Testis (tissue), 3 donors: ENCODE data around the gene TNS1. TPM values are rescaled to one million over a fixed set of nuclear protein-coding genes. Genes with fewer than 3 reads are reported as not detected.
A peak's percentile ranks its signal among the peaks of the same experiment; 100 is the strongest.

Source experiments
- DNase-seq: peaks from one replicate; pipeline ENCODE4 v3.0.0-alpha.2; 2019
- H3K27ac ChIP-seq, 2 donors: fragments of 200-600 bp; sonication (generic); one replicate each; pipeline ENCODE4 v1.5.1; 2019
- H3K27me3 ChIP-seq: fragments of 200-600 bp; sonication (generic); one replicate; pipeline ENCODE4 v1.5.1; 2019
- H3K36me3 ChIP-seq: fragments of 200-600 bp; sonication (generic); one replicate; pipeline ENCODE4 v1.5.1; 2017; ENCODE audit warnings: low read depth; ENCODE audit errors: missing control alignments
- H3K4me1 ChIP-seq: fragments of 200-600 bp; sonication (generic); one replicate; pipeline ENCODE4 v1.5.1; 2019
- H3K4me3 ChIP-seq, 2 donors: fragments of 200-600 bp; sonication (generic); one replicate each; pipeline ENCODE4 v1.5.1; 2017 to 2019
- H3K9me3 ChIP-seq: fragments of 200-600 bp; sonication (generic); one replicate; pipeline ENCODE4 v1.5.1; 2017
- POLR2A ChIP-seq: fragments of 450-650 bp; IDR thresholded peaks from one replicate; pipeline ENCODE4 v1.6.1; 2017; ENCODE audit warnings: antibody characterized with exemption, mild to moderate bottlenecking, moderate library complexity
- WGBS, 2 donors: methylation state at CpG; one replicate each; pipeline ENCODE4 v1.1.5; 2018; 5-methylcytosine and 5-hydroxymethylcytosine counted together
- intact Hi-C: fragments of 100-400 bp; cut with DNase I; formaldehyde crosslinking; loops from one replicate; pipeline ENCODE4 v1.15.1; 2023; ENCODE audit warnings: low total_unique reads
- polyA plus RNA-seq: library from polyadenylated mRNA; stranded (reverse); fragments of 350-450 nt; fragmentation: Illumina TruSeq; extraction: RNeasy Lipid Tissue Mini Kit (QIAGEN cat#74804); gene quantifications from one replicate; pipeline ENCODE4 v1.2.3, GENCODE V29; 2014; ENCODE audit warnings: low read depth, low replicate concordance; ENCODE audit not compliant: insufficient read depth
- total RNA-seq, 2 donors: library from RNA; depleted of rRNA; stranded (reverse); fragments of >200 nt; gene quantifications; one replicate each; pipeline ENCODE4 v1.2.3, GENCODE V29; 2016
- TF ChIP-seq, protein P1 (sequence below), 3 experiments: fragments of 450-650 bp in 2 of 3; fragments of 200-600 bp in 1 of 3; sonication (generic) in 1 of 3; IDR thresholded peaks; one replicate each; pipeline ENCODE4 v1.5.1; 2016 to 2019; ENCODE audit warnings: antibody characterized with exemption in 3 of 3, mild to moderate bottlenecking in 2 of 3, moderate library complexity in 1 of 3

TNS1 gene
- total and polyA plus RNA-seq, 3 donors from 2014 or later = 75.9 to 256 (median 227) TPM

DNA sequence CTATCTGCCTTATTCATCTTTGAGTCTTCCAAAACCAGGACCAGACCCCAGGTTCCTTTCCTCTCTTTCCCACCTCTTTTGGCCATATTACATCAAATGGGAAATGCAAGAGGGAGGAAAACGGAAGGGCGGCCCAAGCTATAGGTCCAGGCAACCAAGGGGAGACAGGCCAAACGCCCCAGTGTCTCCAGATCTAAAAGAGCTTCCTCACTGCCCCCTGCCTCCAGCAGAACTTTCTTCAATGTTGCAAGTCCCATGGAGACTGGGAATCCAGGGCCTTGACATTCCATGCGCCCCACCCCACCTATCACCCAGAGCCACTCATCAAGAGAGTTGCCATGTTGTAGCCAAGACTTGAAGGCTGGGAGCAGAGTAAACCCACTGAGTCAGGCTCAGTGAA is 15.4 kb downstream of the TNS1 start:
- 95 to 99% methylated on average over 3 to 4 of the region's 4 CpGs for WGBS, 2 donors
- TF ChIP-seq, protein P1, sequence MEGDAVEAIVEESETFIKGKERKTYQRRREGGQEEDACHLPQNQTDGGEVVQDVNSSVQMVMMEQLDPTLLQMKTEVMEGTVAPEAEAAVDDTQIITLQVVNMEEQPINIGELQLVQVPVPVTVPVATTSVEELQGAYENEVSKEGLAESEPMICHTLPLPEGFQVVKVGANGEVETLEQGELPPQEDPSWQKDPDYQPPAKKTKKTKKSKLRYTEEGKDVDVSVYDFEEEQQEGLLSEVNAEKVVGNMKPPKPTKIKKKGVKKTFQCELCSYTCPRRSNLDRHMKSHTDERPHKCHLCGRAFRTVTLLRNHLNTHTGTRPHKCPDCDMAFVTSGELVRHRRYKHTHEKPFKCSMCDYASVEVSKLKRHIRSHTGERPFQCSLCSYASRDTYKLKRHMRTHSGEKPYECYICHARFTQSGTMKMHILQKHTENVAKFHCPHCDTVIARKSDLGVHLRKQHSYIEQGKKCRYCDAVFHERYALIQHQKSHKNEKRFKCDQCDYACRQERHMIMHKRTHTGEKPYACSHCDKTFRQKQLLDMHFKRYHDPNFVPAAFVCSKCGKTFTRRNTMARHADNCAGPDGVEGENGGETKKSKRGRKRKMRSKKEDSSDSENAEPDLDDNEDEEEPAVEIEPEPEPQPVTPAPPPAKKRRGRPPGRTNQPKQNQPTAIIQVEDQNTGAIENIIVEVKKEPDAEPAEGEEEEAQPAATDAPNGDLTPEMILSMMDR (IDR thresholded peaks at IDR 0.05) = no peak
- TF ChIP-seq POLR2A = no peak
- no peak overlapping the region for H3K4me3 ChIP-seq
- no peaks in the 10 kb centered on the region for H3K27me3 ChIP-seq
- no peak overlapping the region for H3K27ac ChIP-seq
- intact Hi-C loops = loop anchor here (5.0 to 10.0 kb wide), 2 partner anchors 83 to 195 kb away; no protein-coding TSS in a partner anchor
- DNase-seq = no peak
- H3K9me3 ChIP-seq = no peaks in the 10 kb centered on the region
- no peaks in the 10 kb centered on the region for H3K36me3 ChIP-seq
- peaks cover 14% of the 10 kb centered on the region for H3K4me1 ChIP-seq

DNA sequence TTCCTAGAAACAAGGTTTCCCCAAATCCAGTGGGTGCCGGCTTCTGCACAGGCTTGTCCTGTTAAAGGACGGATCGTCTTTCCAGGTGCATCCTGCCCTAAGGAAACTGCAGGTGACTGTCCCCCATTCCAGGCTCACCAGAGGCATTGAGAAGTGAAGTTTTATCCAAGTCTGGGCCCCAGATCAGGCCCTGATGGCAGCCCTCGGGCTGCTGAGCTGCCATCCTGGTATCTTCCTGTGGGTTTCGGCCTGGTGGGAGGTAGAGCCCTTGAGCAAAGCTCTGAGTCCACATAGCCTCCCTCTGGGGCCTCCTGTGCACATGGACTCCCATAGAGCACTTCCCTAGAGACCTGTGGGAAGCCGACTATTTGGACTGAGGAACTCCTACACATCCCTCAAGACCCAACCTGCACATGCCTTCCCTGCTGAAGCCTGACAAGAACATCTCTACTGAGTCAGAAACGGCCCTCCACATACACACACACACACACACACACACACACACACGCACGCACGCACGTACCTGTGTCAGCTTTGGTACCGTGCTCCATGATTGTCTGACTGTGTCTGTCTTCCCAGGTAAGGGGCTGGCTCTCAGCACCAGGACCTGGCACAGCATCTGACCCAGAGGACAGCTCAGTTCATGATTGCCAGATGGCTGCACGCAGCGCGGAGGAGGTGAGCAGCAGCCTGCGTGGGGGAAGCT is 16.4 kb downstream of the TNS1 start:
- no peak for TF ChIP-seq POLR2A
- Histone ChIP-seq H3K27me3 (no peaks in the 10 kb centered on the region), H3K4me3 (no peak overlapping the region), H3K27ac (no peak overlapping the region), H3K36me3 (no peaks in the 10 kb centered on the region), H3K4me1 (peaks cover 18% of the 10 kb centered on the region), H3K9me3 (no peaks in the 10 kb centered on the region)
- DNase-seq = no peak
- intact Hi-C loops = loop anchor here (5.0 to 10.0 kb wide), 2 partner anchors 82 to 194 kb away; no protein-coding TSS in a partner anchor
- WGBS, 2 donors = 90 to 97% methylated on average over 13 to 16 of the region's 16 CpGs

DNA sequence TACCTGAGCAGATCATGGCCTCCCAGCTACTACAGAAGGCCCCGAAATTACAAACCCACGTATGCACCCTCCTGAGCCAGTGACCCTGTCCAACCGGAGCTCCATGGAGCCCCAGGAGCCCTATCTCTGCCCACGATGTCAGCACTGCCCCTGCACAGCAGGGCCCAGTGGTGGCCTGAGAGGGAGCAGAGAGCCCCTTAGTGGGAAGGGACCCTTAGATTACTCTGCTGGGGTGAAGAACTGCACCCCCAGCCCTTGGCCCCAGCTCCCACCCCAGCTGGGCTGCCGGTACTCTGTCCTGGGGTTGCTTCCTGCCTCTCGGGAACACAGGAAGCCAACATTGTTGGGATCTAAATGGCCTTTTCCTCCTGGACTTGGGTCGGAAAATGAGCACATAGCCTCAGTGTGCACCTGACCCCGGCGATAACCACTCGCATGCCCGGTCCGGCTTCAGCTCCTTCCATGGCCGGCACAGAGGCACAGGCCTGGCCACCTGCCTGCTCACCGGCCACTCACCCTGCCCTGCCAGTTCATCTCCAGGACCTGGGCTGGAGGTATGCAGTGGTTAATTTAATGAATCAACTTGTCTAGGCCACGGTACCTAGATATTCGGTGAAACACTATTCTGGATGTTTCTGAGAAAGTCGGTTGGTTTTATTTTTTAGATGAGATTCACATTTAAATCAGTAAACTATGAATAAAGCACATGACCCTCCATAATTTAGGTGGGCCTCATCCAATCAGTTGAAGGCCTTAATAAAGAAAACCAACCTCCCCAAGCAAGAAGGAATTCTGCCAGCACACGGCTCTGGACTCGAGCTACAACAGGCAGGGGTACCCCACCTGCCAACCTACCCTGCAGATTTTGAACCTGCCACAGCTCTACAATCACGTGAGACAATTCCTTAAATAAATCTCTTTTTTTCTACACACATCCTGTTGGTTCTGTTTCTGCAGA is 19.2 kb downstream of the TNS1 start:
- WGBS, 2 donors = 74 to 78% methylated on average over 16 to 20 of the region's 20 CpGs
- H3K27me3 ChIP-seq = no peaks in the 10 kb centered on the region
- peaks cover 38% of the 10 kb centered on the region for H3K4me1 ChIP-seq
- peak overlapping the region in 1 of 2 donors; percentile 41 for H3K27ac ChIP-seq
- no peak overlapping the region for H3K4me3 ChIP-seq
- DNase-seq = no peak
- TF ChIP-seq, protein P1 (IDR thresholded peaks at IDR 0.05) = no peak
- no peak for TF ChIP-seq POLR2A
- no peaks in the 10 kb centered on the region for H3K36me3 ChIP-seq
- no peaks in the 10 kb centered on the region for H3K9me3 ChIP-seq
- intact Hi-C loops = loop anchor here (10.0 kb wide), 1 partner anchor 79 kb away; no protein-coding TSS in a partner anchor

DNA sequence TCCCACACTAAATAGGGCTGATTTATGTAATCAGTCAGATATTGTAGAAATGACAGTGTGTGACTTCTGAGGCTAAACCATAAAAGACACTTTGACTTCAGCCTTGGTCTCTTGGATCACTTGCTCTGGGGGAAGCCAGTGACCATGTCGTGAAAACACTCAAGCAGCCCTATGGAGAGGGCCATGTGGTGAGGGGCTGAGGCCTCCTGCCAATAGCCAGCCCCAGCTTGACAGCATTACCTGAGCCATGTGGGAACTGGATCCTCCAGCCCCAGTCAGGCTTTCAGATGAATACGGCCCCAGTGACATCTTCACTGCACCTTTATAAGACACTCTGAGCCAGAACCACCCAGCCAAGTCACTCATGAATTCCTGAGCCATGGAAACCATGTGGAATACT is 20.8 kb downstream of the TNS1 start:
- Histone ChIP-seq H3K4me3 (no peak overlapping the region), H3K27ac (no peak overlapping the region), H3K9me3 (no peaks in the 10 kb centered on the region), H3K27me3 (no peaks in the 10 kb centered on the region), H3K36me3 (no peaks in the 10 kb centered on the region), H3K4me1 (peaks cover 34% of the 10 kb centered on the region)
- DNase-seq = no peak
- intact Hi-C loops = loop anchor here (10.0 kb wide), 1 partner anchor 77 kb away; no protein-coding TSS in a partner anchor
- 75 to 96% methylated on average over 2 of the region's 2 CpGs for WGBS, 2 donors
- TF ChIP-seq, protein P1 (IDR thresholded peaks at IDR 0.05) = no peak
- no peak for TF ChIP-seq POLR2A
